IMR-90 (cell line): Measurements from ENCODE around the gene ZNF579.

Experiments used
- CEBPB ChIP-seq: IDR thresholded peaks from 2 replicates; pipeline ENCODE4 v1.6.1; 2012; ENCODE audit warnings: low read depth, low read length, improper control_type of control experiment
- CTCF ChIP-seq: conservative IDR thresholded peaks from 2 replicates; pipeline ENCODE4 v1.5.1; 2012; ENCODE audit warnings: mild to moderate bottlenecking, low read depth, low read length, improper control_type of control experiment
- MXI1 ChIP-seq: IDR thresholded peaks from 2 replicates; pipeline ENCODE4 v1.6.1; 2012; ENCODE audit warnings: low read depth, mild to moderate bottlenecking, low read length, moderate library complexity, borderline replicate concordance
- POLR2A ChIP-seq: IDR thresholded peaks from 2 replicates; pipeline ENCODE4 v1.6.1; 2012; ENCODE audit warnings: mild to moderate bottlenecking, low read depth, low read length
- SMC3 ChIP-seq: fragments of 150-350 bp; IDR thresholded peaks from 2 replicates; pipeline ENCODE4 v1.6.1; 2016; ENCODE audit warnings: low read depth, mild to moderate bottlenecking, antibody characterized with exemption, low read length, moderate library complexity

GRCh38 chr19:55622242-55622969 lies 41.8 kb upstream of the ZNF579 start:
- TF ChIP-seq POLR2A (no peak), CTCF (no peak), CEBPB (no peak), SMC3 (no peak), MXI1 (no peak)
